HG02642 (cell line): ENCODE results near the gene IQGAP1.

Experiments
- ATAC-seq: cut with Tn5 transposase; IDR thresholded peaks from one replicate; pipeline ENCODE4 v1.9.1; 2021; ENCODE audit warnings: mild to moderate bottlenecking; ENCODE audit not compliant: unreplicated experiment, poor library complexity

The IQGAP1 gene

DNA sequence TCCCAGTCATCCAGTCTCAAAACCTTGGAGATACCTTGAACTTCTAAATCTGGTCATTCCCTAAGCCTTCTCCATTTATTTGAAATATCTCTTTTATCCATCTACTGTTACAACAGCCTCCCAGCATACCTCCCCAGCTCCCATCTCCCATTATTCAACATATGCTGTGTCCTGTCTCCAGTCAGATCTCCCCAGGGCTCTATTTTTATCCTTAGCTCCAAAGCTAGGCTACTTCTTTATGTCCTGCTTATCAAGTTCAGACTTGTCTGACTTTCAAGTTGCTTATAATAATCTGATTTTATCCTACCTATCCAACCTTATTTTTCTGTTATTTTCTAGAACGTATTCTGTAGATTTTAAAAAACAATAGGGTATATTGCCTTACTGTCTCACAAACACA is 44.2 kb downstream of the IQGAP1 start:
- no peak for ATAC-seq

- ATAC-seq, result no peak
Observed at GRCh38 chr15:90435652-90436337, 47.8 kb downstream of the IQGAP1 start.

- no peak for ATAC-seq
Observed at GRCh38 chr15:90436952-90437351, 48.9 kb downstream of the IQGAP1 start.

DNA sequence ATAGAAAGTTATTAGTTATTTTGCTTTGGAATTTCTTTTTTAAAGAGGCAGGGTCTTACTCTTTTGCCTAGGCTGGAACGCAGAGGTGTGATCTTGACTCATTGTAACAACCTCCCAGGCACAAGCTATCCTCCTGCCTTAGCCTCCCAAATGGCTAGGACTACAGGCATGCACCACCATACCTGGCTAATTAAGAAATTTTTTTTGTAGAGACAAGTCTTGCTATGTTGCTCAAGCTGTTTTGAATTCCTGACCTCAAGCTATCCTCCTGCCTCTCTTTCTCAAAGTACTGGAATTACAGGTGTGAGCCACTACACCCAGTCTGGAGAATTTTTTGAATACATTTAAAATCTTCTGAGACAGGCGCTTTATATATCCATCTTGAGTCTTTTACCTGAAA is 49.5 kb downstream of the IQGAP1 start:
- ATAC-seq, result no peak

- ATAC-seq, result no peak
Observed at GRCh38 chr15:90439946-90440345, 51.9 kb downstream of the IQGAP1 start.

DNA sequence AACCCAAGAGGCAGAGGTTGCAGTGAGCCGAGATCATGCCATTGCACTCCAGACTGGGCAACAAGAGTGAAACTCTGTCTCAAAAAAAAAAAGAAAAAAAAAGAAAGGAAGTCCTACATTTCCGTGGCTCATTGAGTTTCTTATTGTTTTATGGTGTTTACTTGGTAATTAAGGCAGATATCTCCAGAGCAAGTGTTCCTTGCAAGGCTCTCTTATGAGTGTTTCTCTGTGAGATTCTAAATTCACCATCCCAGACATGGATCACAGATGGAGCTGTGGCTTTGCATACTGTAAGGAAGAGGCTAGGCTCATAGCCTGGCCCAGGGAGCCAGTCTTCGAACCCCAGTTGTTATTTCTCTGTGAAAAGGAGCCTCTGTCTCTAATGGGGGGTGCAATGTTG is 53.0 kb downstream of the IQGAP1 start:
- no peak for ATAC-seq

- no peak for ATAC-seq
Observed at GRCh38 chr15:90442423-90442822, 54.4 kb downstream of the IQGAP1 start.

DNA sequence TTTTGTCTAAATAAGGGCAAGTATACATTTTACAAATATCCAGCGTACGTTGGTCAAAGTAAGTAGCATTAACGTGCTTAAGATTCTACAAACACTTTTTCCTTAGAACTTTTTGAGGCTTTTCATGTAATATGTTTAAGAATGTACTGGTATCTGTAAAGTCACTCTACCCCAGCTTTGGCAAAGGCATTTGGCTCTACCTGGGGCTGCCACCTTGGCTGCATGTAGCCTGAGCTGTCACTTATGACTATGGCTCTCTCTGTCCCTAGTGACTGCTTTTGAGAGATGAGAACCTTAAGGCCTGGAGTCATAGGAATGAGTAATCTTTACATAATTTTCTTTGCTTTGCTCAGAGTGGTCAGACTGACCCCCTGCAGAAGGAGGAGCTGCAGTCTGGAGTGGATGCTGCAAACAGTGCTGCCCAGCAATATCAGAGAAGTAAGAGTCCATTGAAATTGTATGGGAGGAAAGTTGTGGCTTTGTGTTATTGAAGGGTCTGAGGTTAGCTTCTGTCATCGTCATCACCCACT is 61.2 kb downstream of the IQGAP1 start:
- ATAC-seq, result no peak

DNA sequence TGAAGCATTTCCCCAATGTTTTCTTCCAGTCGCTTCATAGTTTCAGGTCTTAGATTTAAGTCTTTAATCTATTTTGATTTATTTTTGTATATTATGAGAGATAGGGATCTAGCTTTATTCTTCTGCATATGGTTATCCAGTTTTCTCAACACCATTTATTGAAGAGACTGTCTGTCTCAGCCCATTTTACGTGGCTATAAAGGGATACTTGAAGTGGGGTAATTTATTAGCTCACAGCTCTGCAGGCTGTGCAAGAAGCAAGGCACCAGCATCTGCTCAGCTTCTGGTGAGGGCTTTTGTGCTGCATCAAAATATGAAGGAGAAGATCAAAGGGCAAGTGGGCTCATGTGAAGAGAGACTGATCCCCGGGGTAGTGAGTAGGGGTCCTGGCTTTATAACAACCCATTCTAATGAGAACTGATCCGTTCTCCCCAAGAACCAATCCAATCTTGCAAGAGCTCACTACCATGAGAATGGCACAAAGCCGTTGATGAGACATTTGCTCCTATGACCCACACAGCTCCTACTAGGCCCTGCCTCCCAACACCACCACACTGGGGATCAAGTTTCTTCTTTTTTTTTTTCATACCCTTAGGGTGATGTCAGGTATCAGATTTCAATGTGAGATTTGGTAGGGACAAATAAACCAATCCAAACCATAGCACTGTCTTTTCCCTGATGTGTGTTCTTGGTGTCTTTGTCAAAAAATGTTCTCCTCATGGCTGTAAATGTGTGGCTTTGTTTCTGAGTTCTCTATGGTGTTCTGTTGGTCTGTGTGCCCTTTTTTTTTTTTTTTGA is 63.2 kb downstream of the IQGAP1 start:
- no peak for ATAC-seq

DNA sequence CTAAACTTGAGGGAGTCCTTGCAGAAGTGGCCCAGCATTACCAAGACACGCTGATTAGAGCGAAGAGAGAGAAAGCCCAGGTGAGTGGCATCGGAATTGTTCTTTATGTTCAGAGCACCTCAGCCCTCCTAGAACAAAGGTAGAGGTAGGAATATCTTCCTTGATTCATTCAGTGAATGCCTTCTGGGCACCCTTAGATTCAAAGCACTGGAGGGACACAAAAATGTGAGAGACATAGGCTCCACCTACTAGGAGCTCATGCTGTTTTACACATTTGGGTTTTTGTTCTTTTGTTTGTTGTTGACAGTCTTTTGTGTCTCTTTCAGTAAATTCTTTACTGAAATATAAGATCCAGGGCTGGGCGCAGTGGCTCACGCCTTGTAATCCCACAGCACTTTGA is 68.2 kb downstream of the IQGAP1 start:
- ATAC-seq, result no peak

GRCh38 chr15:90458061-90458460 is 70.0 kb downstream of the IQGAP1 start:
- no peak for ATAC-seq

GRCh38 chr15:90459368-90459767 is 71.3 kb downstream of the IQGAP1 start:
- no peak for ATAC-seq

DNA sequence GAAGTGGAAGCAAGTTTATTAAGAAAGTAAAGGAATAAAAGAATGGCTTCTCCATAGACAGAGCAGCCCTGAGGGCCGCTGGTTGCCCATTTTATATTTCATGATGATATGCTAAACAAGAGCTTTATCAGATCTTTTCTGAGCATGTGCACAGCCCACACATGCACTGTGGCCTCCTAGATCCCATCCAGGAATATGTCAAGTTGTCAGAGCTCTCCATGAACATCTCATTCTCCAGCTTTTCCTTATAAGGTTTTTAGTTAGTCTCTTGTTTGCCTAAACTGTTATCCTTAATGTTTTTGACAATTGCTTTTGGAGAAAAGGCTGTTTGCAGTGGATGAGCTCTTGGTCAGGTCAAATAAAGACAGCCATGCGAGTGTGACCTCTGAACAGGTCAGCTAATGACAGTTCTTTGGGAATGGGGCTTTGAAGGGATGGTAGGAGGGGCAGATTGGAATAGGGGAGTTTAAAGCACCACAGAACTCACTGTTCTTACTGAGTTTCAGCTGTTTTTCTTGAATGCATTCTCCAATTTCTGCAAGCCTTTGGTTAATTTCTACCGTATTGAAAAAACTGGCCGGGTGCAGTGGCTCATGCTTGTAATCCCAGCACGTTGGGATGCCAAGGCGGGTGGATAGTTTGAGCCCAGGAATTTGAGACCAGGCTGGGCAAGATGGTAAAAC is 72.2 kb downstream of the IQGAP1 start:
- ATAC-seq, result no peak

GRCh38 chr15:90463381-90463780 is 75.3 kb downstream of the IQGAP1 start:
- ATAC-seq, result no peak

GRCh38 chr15:90465140-90465929 is 77.3 kb downstream of the IQGAP1 start:
- no peak for ATAC-seq

DNA sequence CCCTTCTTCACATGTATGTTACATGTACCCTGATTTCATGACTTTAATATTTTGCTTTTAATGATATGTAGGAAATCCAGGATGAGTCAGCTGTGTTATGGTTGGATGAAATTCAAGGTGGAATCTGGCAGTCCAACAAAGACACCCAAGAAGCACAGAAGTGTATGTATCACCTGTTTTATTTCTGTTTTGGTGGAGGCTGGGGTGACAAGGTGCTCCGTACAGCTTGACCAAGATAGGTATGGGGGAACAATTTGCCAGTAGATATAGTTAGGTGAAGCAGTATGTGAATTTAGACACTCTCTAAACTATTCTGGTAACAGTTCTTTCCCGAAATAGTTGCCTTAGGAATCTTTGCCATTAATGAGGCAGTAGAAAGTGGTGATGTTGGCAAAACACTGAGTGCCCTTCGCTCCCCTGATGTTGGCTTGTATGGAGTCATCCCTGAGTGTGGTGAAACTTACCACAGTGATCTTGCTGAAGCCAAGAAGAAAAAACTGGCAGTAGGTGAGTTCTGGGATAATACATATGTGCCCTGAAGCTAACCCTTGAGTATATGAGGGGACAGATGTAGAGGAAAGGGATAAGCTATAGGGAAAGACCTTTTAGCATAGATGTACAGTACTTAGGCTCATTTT is 78.0 kb downstream of the IQGAP1 start:
- no peak for ATAC-seq

DNA sequence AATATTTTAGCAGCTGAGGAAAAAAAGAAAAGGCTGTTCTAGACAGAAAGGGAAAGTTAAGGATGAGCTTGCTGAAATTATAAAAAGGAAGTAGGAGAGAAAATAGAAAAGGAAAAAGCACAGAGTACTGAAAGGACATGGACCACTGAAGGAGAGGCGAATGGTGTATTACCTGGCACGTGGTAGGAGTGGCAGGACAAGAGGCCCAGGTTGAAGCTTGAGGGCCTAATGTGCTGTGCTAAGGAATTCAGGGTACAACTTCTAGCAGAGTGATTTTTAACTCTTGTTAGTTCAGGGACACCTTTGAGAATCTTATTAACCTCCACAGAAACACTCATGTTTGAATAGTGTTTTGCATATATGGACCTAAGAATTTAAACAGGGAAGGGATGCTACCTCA is 81.7 kb downstream of the IQGAP1 start:
- no peak for ATAC-seq

DNA sequence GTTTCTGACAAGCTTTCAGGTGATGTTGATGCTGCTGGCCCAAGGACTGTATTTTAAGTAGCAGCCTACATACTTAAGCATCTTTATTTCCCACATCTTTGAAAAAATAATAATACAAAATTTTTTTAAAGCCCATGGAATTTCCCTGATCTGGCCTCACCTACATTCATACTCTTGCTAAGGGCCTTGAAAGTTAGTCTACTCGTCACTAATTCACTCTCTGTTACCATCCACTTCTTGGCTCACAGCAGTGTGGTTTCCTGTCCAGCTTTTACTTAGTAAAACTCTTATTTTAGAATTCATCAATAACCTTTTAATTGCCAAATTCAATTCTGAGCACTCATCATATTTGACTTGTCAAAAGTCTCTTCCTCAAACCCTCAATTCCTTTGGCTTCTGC is 82.4 kb downstream of the IQGAP1 start:
- no peak for ATAC-seq

DNA sequence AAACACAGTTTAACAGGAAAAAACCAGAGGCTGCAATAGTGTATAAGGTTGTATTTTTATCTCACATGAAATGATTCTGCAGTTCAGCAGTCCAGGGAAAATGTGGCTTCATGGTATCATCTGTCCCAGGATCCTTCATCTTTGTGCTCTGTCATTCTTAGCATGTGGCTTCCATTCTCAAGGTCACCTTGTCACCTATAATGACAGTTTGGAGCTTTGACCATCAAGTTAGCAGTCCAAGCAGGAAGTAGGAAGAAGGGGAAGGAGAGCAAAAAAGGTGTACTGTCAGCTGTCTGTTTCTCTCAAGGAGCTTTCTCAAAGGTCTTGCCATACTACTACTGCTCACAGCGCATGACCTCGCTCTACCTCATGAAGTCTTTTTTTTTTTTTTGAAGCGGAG is 83.1 kb downstream of the IQGAP1 start:
- no peak for ATAC-seq

DNA sequence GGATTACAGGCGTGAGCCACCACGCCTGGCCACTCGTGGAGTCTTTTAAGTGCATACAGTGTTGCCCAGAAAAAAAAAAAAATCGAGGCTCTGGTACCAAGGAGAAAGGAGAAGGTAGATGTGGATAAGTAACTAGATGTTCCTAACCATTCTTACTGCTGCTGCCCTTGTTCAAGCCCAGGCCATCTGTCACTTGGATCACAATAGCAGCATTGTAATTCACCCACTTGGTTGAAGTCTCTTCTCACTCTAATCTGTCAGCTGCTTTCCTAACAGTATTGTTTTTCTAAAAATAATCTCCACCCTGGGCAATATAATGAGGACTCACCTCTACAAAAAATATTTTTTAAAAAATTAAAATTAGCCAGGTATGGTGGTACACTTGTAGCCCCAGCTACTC is 83.7 kb downstream of the IQGAP1 start:
- ATAC-seq, result no peak
